Colonic mucosa (tissue), 4 donors: Measurements from ENCODE around the gene BARX1. TPM values are rescaled to one million over a fixed set of nuclear protein-coding genes. Genes with fewer than 3 reads are reported as not detected.
"Not testable (repeated sequence)": the region's sequence is repeated elsewhere in the genome, so short reads cannot be mapped to it uniquely, and the experiment has no call there.

Experiments used
- DNase-seq: peaks from one replicate; pipeline ENCODE4 v3.0.0-alpha.2; 2020
- H3K27ac ChIP-seq: fragments of 200-600 bp; one replicate; pipeline ENCODE4 v1.8.0; 2021
- H3K27me3 ChIP-seq: fragments of 200-600 bp; one replicate; pipeline ENCODE4 v1.8.0; 2021
- H3K36me3 ChIP-seq: fragments of 200-600 bp; one replicate; pipeline ENCODE4 v1.8.0; 2021
- H3K4me1 ChIP-seq: fragments of 200-600 bp; one replicate; pipeline ENCODE4 v1.8.0; 2021; ENCODE audit warnings: mild to moderate bottlenecking
- H3K4me3 ChIP-seq: fragments of 200-600 bp; one replicate; pipeline ENCODE4 v1.8.0; 2021
- H3K9ac ChIP-seq, 2 donors: one replicate each; pipeline ENCODE4 v1.7.0; 2013; ENCODE audit warnings: control low read depth in 2 of 2, low read depth in 2 of 2, low read length in 2 of 2
- H3K9me3 ChIP-seq: fragments of 200-600 bp; one replicate; pipeline ENCODE4 v1.8.0; 2021
- CTCF ChIP-seq: fragments of 200-600 bp; IDR thresholded peaks from one replicate; pipeline ENCODE4 v1.8.0; 2022; ENCODE audit warnings: antibody characterized with exemption, mild to moderate bottlenecking
- intact Hi-C: fragments of 100-400 bp; cut with DNase I; formaldehyde crosslinking; loops from one replicate; pipeline ENCODE4 v1.14.1; 2022
- total RNA-seq, 2 donors: library from RNA; stranded (reverse); fragmentation: NEBNext Ultra II Directional in 1 of 2; extraction: Animal tissue kit (Norgen Biotek cat#: 25700) in 1 of 2; gene quantifications; one replicate each; pipeline ENCODE4 v1.2.1, GENCODE V29; 2021
- donor health status: healthy.
- donor health status: DM: no; HTN: no; CAD: no.
- donor health status: DM: no; HTN: no; CAD: no.

The BARX1 gene
- total RNA-seq, 2 donors from 2014 or later, result not detected

- Histone ChIP-seq H3K9me3 (no peaks in the 10 kb centered on the region), H3K4me3 (no peak overlapping the region), H3K27ac (no peak overlapping the region), H3K27me3 (no peaks in the 10 kb centered on the region), H3K4me1 (no peaks in the 10 kb centered on the region), H3K36me3 (no peaks in the 10 kb centered on the region), H3K9ac (no peak overlapping the region)
- DNase-seq, result no peak
- intact Hi-C loops, result no loop called here
- no peak for TF ChIP-seq CTCF
Observed at GRCh38 chr9:93979721-93980120, 24.6 kb upstream of the BARX1 start.

GRCh38 chr9:93978551-93978950, 23.4 kb upstream of the BARX1 start:
- Histone ChIP-seq H3K27ac (no peak overlapping the region), H3K9me3 (no peaks in the 10 kb centered on the region), H3K36me3 (no peaks in the 10 kb centered on the region), H3K27me3 (no peaks in the 10 kb centered on the region), H3K4me1 (no peaks in the 10 kb centered on the region), H3K9ac (no peak overlapping the region), H3K4me3 (no peak overlapping the region)
- no peak for TF ChIP-seq CTCF
- DNase-seq, result no peak
- intact Hi-C loops, result no loop called here

- DNase-seq, result no peak
- no peak for TF ChIP-seq CTCF
- intact Hi-C loops, result no loop called here
- no peaks in the 10 kb centered on the region for H3K4me1 ChIP-seq
- no peak overlapping the region for H3K9ac ChIP-seq
- no peaks in the 10 kb centered on the region for H3K36me3 ChIP-seq
- no peaks in the 10 kb centered on the region for H3K9me3 ChIP-seq
- H3K27me3 ChIP-seq, result no peaks in the 10 kb centered on the region
- no peak overlapping the region for H3K4me3 ChIP-seq
- H3K27ac ChIP-seq, result no peak overlapping the region
Observed at GRCh38 chr9:93976973-93977372, 21.8 kb upstream of the BARX1 start.

- Histone ChIP-seq H3K4me3 (no peak overlapping the region), H3K9me3 (no peaks in the 10 kb centered on the region), H3K27me3 (no peaks in the 10 kb centered on the region), H3K4me1 (no peaks in the 10 kb centered on the region), H3K9ac (no peak overlapping the region), H3K36me3 (no peaks in the 10 kb centered on the region), H3K27ac (no peak overlapping the region)
- intact Hi-C loops, result no loop called here
- TF ChIP-seq CTCF, result no peak
- DNase-seq, result no peak
Observed at GRCh38 chr9:93976081-93976480, 20.9 kb upstream of the BARX1 start.

- Histone ChIP-seq H3K27ac (no peak overlapping the region), H3K4me3 (no peak overlapping the region), H3K9ac (no peak overlapping the region), H3K9me3 (no peaks in the 10 kb centered on the region), H3K4me1 (no peaks in the 10 kb centered on the region), H3K36me3 (no peaks in the 10 kb centered on the region), H3K27me3 (no peaks in the 10 kb centered on the region)
- DNase-seq, result no peak
- intact Hi-C loops, result no loop called here
- no peak for TF ChIP-seq CTCF
Observed at GRCh38 chr9:93975262-93975661, 20.1 kb upstream of the BARX1 start.

- no peak overlapping the region for H3K4me3 ChIP-seq
- intact Hi-C loops, result no loop called here
- no peaks in the 10 kb centered on the region for H3K4me1 ChIP-seq
- H3K36me3 ChIP-seq, result no peaks in the 10 kb centered on the region
- no peak for DNase-seq
- no peaks in the 10 kb centered on the region for H3K9me3 ChIP-seq
- H3K27me3 ChIP-seq, result no peaks in the 10 kb centered on the region
- H3K27ac ChIP-seq, result no peak overlapping the region
- H3K9ac ChIP-seq, result no peak overlapping the region
- TF ChIP-seq CTCF, result no peak
Observed at GRCh38 chr9:93974151-93974550, 19.0 kb upstream of the BARX1 start.

- H3K27ac ChIP-seq, intact Hi-C loops, H3K9ac ChIP-seq, H3K4me3 ChIP-seq, H3K9me3 ChIP-seq, H3K4me1 ChIP-seq, H3K36me3 ChIP-seq, DNase-seq, H3K27me3 ChIP-seq: not testable (repeated sequence)
Observed at GRCh38 chr9:93972655-93973054, 17.5 kb upstream of the BARX1 start.
